GM18867 (cell line): ENCODE data around the gene SAMD1.
"Not testable (repeated sequence)": the region's sequence is repeated elsewhere in the genome, so short reads cannot be mapped to it uniquely, and the experiment has no call there.

Experiments
- ATAC-seq: cut with Tn5 transposase; IDR thresholded peaks from one replicate; pipeline ENCODE4 v1.9.1; 2021; ENCODE audit warnings: mild to moderate bottlenecking, moderate library complexity; ENCODE audit not compliant: unreplicated experiment

The SAMD1 gene

DNA sequence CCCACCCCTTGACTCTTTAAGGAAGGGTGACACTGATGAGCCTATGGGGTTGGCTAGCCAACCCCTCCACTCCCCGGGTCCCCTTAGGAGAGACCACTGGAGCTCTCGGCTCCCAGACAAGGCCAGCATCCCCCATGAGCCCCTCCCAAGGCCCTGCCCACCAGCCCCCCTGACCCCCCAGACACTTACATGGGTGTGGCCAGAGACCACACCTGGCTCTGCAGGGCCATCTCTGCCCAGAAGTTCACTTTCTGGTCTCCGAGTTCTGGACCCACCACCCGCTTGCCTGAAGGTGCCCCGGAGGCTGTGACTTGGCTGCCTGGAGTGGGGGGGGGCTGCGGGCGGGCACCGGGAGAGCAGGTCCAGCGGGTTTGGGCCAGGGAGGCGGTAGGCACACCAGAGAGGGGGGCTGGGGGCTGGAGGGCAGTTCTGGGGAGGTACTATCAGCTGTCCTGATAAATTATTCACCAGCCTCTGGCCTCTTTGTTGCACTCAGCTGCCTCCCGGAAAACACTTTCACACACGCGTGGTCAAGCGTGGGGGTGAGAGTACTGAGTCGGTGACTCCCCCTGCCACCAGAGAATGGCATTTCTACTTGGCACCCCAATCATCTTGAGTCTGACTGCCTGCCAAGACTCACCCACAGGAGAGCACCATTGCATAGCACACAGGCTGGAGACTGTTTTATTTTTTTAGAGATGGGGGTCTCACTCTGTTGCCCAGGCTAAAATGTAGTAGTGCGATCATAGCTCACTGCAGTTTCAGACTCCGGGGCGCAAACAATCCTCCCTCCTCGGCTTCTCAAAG, 28.6 kb downstream of the SAMD1 start, which contains the start of gene PALM3:
Gene PALM3, minus strand, starts transcription at position 326 of the 807 bp plus-strand sequence. Its CDS starts 96 bp downstream, at position 230.
- no peak for ATAC-seq

DNA sequence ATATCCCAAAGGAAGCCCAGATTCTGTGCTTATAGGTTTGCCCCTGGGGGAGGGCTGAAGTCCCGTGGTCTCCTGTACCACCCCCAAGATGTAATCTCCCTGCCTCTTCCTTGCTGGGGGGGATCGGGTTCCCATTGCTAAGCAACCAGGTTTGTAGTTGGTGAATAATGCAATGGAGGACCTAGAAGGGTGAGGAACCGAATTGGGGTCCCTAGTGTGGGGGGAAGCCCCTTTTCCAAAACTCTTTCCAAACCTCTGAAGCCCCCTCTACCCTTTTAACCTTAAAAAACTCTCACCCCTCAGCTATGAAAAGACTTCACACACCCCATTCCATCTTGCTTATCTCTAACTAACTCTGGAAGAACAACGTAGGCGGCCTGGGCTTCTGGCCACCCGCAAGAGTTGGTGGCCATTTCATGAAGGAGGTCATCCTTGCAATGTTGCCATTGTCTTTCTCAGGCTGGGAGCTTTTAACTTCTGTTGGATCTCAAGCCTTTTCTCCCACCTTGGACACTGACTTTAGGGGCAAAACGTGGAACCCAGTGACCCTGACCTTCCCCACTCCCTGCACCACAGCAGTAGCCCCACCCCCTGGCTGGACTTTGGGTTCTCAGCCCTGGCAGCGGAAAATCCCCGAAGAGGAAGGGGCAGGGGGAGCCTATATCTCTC, 29.3 kb downstream of the SAMD1 start:
- no peak for ATAC-seq

DNA sequence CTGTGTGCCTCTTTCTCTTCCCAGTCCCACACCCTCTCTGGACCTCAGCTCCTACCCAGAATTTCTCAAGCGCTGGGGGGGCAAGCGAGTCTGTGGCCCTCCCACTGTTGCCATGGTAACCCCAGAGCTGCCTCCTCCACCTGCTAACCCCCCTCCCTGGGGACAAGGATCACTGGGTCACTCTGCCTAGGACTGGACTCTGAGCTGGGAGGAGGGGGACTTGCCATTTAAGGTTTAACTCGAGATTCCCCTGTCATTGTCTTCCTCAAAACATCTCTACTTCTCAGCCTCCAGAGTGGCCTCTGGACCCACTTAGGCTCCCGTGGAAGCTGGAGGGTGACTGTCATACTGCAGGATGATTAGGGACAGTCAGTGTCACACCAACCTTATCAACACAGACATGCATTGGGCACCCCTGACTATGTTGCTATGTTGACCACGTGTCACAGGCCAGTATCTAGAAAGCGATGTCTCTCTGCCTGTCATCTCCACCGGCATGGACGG, 30.8 kb downstream of the SAMD1 start:
- no peak for ATAC-seq

DNA sequence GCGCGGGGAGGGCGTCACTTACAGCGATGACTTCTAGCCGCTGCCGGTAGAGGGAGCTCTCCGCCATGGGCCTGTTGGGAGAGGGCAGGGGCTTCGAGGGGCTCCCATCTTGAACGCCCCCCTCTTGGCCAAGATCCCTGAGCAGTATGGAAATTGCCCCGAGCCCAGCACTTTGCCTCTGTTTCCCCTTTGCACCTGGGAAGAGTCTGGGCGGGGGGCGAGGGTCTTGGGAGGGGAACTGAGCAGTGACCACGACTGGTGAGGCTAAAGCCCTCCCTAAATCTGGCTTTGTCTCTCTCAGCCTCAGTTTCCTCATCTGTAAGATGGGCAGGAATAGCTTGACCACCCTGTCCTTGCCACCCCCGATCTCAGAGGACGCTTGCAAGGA, 31.5 kb downstream of the SAMD1 start:
- ATAC-seq, result no peak

DNA sequence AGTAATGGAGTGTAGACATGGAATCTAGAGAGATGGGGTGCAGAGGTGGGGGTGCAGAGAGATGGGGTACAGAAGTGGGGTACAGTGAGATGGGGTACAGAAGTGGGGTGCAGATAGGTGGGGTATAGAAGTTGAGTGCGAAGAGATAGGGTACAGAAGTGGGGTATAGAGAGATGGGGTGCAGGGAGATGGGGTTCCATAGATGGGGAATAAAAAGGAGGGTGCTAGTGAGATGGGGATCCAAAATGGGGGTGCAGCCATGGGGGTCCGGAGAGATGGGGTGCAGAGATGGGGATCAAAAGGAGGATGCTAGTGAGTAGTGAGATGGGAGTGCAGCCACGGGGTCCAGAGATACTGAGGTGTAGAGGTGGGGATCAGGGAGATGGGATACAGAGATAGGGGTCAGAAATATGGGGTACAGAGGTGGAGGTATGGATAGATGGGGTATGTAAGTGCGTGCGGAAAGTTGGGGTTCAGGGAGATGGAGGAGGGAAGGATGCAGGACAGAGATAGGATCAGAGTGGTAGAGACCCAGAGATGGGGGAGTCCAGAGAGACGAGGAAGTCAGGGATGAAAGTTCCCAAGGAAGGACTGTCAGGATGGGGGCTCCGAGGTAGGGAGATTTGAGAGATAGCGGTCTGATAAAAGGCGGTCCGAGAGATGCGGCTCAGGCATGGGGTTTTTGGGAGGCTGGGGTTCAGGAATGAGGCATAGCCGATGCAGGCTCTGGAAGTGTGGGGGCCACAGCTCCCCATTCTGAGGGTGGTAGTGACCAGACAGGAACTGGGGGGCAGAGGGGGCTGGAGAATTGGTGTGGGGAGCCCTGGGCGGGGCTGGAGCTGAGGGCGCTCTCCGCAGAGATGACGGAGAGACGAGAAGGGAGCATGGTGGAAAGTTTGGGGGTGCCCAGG, 32.1 kb downstream of the SAMD1 start:
- ATAC-seq, result no peak

DNA sequence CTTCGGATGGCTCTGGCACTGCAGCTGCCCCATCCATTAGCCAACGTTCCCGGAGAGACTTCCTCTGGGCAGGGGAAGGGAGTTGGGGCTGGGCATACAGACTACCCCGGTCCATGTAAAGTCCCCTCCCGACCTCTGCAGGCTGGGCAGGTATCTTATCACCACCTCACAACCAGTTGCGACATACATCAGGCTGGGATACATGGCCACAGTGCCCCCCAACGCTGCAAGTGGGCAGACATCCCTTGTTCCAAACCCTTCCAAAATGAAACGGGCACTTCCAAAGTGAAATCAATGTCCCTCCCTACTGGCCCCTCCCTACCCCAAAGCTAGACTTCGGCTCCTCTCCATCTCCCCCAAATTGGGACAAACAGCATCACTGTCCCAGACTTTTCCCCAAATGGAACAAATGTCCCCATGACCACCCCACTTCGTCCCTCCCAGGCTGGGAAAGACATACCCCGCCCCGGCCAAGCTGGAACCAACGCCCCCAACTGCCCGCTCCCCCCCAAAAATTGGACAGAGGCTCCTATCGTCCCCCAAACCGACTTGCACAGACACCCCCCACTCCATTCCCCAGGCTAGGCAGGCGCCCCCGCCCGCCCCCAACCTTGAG, 33.7 kb downstream of the SAMD1 start:
- ATAC-seq, result no peak

DNA sequence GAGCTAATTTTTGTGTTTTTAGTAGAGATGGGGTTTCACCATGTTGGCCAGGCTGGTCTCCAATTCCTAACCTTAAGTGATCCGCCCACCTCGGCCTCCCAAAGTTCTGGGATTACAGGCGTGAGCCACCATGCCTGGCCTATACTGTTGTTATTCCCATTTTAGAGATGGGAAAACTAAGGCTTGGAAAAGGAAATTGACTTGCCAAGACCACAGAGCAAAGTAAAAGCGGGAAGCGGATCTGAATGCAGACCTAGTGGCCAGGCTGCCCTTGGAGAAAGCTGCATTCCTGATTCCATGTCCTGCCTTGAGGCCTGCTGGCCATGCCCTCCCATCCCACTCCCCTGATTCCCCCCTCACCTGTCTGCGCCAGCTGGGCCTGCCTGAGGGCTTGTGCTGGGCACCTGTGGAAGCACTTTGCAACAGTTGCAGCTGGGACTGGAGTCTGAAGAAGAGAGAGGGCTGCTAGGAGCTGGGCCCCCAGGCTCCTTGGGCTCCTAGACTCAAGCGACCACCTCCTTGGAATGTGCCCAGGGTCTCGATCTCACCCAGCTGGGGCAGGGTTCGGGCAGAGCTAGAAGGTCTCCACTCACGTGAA, 34.4 kb downstream of the SAMD1 start:
- no peak for ATAC-seq

DNA sequence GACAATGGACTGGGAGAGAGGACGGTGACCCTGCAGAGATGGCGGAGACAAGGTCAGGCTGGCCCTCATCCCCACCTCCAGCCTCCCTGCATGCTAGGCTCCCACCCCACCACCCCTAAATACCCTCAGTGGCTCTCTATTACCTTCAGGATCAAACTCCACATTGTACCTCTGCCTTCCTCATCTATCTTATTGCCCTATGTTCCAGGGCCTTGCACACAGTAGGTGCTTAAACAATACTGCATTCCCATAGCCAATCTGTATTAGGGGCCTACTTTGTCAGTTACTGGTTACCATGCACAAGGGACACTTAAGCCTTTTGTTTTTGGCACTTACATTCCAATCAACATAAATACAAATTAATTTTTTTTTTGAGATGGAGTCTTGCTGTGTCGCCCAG, 35.2 kb downstream of the SAMD1 start:
- ATAC-seq, result no peak

DNA sequence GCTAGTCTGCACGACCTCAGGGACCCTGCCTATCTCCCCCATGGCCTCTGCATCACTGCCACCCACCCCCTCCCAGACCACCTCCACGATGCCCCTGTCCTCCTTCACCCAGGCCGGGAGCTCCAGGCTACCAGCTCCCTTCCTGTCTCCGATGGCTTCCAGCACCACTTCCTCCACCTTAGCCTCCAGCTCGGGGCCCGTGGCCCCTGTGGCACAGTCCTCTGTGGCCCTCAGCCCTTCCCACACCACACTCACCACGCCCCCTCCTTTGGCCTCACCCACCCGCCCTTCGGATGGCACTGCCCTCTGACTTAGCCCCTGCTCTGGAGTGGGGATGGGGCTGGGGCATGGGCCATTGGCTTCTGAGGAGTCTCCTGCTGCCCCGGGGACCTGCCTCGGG, 35.8 kb downstream of the SAMD1 start:
- no peak for ATAC-seq

DNA sequence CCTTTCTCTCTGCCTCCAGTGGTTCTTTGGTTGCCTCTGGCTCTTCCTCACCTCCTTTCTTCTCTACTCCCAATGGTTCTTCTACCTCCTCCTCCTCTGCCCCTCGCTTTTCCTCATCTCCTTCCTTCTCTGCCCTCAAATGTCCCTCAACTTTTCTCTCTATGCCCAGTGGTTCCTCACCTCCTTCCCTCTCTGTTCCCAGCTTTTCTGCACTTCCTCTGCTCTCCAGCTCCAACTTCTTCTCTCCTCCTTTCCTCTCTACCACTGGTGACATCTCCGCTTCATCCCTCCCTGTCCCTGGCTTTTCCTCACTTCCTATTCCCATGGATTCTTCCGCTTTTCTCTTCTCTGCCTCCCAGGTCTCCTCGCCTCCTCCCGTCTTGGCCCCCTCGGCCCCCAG, 36.5 kb downstream of the SAMD1 start:
- no peak for ATAC-seq

DNA sequence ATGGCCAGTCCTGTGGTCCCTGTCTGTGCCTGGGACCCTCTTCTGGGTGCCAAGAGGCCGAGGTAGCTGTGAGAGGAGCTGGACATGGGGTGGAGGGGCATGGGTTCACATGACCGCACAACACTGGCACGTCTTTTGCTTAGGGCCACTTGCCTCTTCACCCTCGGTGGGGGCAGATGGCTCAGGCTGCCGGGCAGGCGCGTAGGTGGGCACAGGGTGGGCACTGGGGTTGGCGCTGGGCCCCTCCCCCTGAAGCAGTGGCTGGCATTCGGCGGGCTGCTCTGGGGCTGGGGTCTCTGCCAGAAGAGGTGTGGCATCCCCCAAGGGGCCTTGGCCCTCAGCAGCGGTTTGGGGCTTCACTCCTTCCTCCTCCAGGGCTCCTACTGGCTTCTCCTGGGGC, 37.1 kb downstream of the SAMD1 start:
- ATAC-seq, result no peak

DNA sequence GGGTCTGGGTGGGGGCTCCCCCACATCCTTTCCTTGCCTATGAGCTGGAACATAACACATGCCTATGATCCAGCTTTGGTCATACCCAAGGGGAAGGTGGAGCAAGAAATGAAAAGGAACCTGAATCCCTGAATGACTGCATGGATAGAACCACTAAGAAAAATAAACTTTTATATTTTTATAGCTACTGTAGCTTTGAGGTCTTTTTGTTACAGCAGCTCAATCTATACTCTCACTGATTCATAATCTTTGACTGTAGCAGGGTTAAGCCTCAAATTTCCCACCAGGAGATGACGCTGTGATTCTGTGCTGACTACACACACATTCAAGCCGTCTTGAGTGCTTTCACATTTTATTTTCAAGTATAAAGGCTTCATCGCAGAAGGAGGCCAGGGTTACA, 37.5 kb downstream of the SAMD1 start:
- no peak for ATAC-seq

DNA sequence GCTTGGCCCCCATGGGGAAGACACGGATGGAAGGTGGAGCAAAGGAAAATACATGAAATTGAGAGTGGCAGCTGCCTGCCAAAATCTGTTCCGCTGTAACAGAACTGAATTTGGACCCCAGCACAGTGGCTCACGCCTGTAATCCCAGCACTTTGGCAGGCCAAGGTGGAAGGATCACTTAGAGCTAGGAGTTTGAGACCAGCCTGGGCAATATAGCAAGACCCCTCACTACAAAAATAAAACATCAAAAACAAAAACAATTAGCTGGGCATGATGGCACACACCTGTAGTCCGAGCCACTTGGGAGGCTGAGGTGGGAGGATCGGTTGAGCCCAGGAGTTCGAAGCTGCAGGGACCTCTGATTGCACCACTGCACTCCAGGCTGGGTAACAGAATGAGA, 38.1 kb downstream of the SAMD1 start:
- no peak for ATAC-seq

DNA sequence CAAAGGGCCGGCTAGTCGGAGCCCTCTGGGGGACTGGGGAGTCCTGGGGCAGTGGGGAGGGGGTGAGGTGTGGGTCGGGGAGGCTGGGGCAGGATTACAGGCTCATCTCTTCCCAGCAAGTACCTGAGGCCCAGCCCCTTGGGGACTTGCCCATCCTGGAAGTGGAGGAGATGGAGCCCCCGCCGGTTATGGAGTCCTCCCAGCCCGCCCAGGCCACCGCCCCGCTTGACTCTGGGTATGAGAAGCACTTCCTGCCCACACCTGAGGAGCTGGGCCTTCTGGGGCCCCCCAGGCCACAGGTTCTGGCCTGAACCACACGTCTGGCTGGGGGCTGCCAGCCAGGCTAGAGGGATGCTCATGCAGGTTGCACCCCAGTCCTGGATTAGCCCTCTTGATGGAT, 38.6 kb downstream of the SAMD1 start:
- no peak for ATAC-seq

DNA sequence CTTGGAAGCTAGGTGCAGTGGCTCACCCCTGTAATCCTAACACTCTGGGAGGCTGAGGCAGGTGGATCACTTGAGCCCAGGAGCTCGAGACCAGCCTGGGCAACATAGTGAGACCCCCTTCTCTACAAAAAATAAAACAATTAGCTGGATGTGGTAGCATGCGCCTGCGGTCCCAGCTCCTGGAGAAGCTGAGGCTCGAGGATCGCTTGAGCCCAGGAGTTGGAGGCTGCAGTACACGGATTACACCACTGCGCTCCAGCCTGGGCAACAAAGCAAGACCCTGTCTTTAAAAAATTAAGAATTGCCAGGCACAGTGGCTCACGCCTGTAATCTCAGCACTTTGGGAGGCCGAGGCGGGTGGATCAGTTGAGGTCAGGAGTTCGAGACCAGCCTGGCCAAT, 39.6 kb downstream of the SAMD1 start:
- ATAC-seq, result not testable (repeated sequence)

DNA sequence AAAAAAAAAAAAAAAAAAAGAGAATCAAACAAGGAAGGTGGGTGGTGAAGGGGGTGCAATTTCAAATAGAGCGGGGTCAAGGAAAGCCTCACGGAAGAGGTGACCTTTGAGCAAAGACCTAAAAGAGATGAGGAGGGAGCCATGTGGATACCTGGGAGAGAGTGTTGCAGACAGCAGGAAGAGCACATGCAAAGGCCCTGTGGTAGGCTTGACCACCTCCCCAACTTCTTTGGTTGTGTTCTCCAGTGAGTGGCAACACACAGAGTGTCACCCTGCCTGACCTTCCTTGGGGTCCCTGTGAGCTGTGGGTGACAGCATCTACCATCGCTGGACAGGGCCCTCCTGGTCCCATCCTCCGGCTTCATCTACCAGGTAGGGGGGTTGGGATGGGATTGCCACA, 40.0 kb downstream of the SAMD1 start:
- ATAC-seq, result no peak

DNA sequence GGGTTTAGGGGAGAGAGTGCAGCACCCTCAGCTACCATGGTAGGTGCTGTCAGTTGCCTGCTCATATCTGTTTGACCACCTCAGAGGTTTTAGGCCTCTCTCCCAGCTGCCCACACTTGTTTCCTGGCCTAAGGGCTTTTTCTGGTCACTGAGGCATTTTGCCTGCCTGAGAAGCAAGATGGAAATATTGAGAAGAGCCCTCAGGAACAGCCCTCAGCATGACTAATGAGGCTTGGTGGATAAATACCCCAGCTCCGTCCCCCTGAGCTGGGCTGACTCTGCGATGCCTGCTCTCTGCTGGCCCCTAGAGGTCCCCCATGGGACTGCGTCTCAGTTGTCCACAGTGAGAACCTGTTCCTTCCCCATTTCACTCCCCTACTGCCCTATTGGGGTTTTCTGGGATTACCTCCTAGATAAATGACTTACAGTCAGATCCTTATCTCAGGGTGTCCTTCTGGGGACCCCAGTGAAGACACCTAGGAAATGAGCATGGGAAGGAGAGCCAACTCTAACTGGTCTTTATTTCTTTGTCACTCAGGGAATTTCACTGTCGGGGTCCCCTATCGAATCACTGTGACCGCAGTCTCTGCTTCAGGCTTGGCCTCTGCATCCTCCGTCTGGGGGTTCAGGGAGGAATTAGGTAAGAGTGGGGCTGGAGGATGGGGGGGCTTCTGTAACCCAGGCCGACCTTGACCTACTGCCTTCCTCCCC, 42.0 kb downstream of the SAMD1 start:
- ATAC-seq, result no peak

DNA sequence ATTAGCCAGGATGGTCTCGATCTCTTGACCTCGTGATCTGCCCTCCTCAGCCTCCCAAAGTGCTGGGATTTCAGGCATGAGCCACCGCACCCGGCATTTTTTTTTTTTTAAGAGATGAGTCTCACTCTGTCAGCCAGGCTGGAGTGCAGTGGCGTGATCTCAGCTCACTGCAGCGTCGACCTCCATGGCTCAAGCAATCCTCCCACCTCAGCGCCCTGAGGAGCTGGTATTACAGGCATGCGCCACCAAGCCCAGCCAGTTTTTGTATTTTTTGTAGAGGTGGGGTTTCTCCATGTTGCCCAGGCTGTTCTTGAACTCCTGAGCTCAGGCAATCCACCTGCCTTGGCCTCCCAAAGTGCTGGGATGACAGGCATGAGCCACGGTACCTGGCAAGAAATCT, 42.7 kb downstream of the SAMD1 start:
- ATAC-seq, result not testable (repeated sequence)

DNA sequence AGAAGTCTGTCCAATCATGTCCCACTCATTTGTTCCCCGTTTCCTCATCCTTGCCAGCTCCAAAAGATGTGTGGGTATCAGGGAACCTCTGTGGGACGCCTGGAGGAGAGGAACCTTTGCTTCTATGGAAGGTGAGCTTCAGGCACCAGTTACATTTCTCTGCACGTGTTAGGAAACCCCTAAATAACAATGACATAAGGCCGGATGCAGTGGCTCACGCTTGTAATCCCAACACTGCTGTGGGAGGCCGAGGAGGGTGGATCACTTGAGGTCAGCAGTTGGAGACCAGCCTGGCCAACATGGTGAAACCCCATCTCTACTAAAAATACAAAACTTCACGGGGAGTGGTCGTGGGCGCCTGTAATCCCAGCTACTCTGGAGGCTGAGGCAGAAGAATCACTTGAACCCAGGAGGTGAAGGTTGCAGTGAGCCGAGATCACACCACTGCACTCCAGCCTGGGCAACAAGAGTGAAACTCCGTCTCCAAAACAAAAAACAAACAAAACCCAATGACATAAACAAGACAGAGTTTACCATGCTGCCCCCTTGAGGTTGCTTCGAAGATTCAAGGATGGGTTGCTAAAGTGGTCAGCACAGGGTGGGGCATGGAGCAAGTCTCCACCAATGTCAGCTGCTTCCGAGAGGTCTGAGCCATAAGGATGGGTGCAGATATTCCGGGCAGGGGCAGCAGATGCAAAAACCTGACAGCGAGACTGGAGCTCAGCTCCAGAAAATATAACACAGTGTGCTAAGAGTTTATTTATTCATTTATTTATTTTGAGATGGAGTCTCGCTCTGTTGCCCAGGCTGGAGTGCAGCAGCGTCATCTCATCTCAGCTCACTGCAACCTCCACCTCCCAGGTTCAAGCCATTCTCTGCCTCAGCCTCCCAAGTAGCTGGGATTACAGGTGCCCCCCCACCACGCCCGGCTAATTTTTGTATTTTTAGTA, 47.6 kb downstream of the SAMD1 start:
- ATAC-seq, result not testable (repeated sequence)
